ENCODE results near the gene ASIP.
"Not testable (repeated sequence)": the region's sequence is repeated elsewhere in the genome, so short reads cannot be mapped to it uniquely, and the experiment has no call there.

The ASIP gene

GRCh38 chr20:34242879-34243278 lies 1.7 kb downstream of the ASIP start:
- no peak for DNase-seq (ENCODE audit: low read depth)

- no peak for DNase-seq (ENCODE audit: low read depth)
Measured at GRCh38 chr20:34243377-34243776, 2.2 kb downstream of the ASIP start.

- DNase-seq (ENCODE audit: low read depth) = no peak
Measured at GRCh38 chr20:34246126-34246626, 5.0 kb downstream of the ASIP start.

- DNase-seq (ENCODE audit: low read depth) = no peak
Measured at GRCh38 chr20:34249291-34249690, 8.1 kb downstream of the ASIP start.

- DNase-seq (ENCODE audit: low read depth) = no peak
Measured at GRCh38 chr20:34250005-34250404, 8.8 kb downstream of the ASIP start.

GRCh38 chr20:34251619-34252018 lies 10.4 kb downstream of the ASIP start:
- no peak for DNase-seq (ENCODE audit: low read depth)

- DNase-seq (ENCODE audit: low read depth) = not testable (repeated sequence)
Measured at GRCh38 chr20:34252431-34253086, 11.3 kb downstream of the ASIP start.

- no peak for DNase-seq (ENCODE audit: low read depth)
Measured at GRCh38 chr20:34254979-34255378, 13.8 kb downstream of the ASIP start.

- no peak for DNase-seq (ENCODE audit: low read depth)
Measured at GRCh38 chr20:34256629-34257124, 15.5 kb downstream of the ASIP start.

- no peak for DNase-seq (ENCODE audit: low read depth)
Measured at GRCh38 chr20:34260208-34260942, 19.2 kb downstream of the ASIP start.

GRCh38 chr20:34262488-34263288 lies 21.5 kb downstream of the ASIP start:
- peak; percentile 51 for DNase-seq (ENCODE audit: low read depth)

- not testable (repeated sequence) for DNase-seq (ENCODE audit: low read depth)
Measured at GRCh38 chr20:34263468-34263867, 22.2 kb downstream of the ASIP start.

GRCh38 chr20:34264141-34264540 lies 22.9 kb downstream of the ASIP start:
- DNase-seq (ENCODE audit: low read depth) = no peak

- DNase-seq (ENCODE audit: low read depth) = no peak
Measured at GRCh38 chr20:34268145-34268544, 26.9 kb downstream of the ASIP start.

- DNase-seq (ENCODE audit: low read depth) = peak; percentile 20
Measured at GRCh38 chr20:34268851-34269636, 27.8 kb downstream of the ASIP start.

- DNase-seq (ENCODE audit: low read depth) = no peak
Measured at GRCh38 chr20:34269996-34270627, 28.9 kb downstream of the ASIP start.

- DNase-seq (ENCODE audit: low read depth) = peak; percentile 82
Measured at GRCh38 chr20:34271956-34272355, 30.7 kb downstream of the ASIP start.

GRCh38 chr20:34274694-34275093 lies 33.5 kb downstream of the ASIP start:
- DNase-seq (ENCODE audit: low read depth) = no peak

- DNase-seq (ENCODE audit: low read depth) = no peak
Measured at GRCh38 chr20:34281177-34281576, 40.0 kb downstream of the ASIP start.

GRCh38 chr20:34282041-34282440 lies 40.8 kb downstream of the ASIP start:
- no peak for DNase-seq (ENCODE audit: low read depth)

- DNase-seq (ENCODE audit: low read depth) = no peak
Measured at GRCh38 chr20:34283844-34284243, 42.6 kb downstream of the ASIP start.
